KMS-11 (cell line): ENCODE results near the gene RBMS3.
"Not testable (repeated sequence)": the region's sequence is repeated elsewhere in the genome, so short reads cannot be mapped to it uniquely, and the experiment has no call there.

ENCODE experiments used
- H2AFZ ChIP-seq: fragments of 200-600 bp; sonication (generic); 2 replicates; pipeline ENCODE4 v1.6.1; 2016; ENCODE audit warnings: antibody characterized with exemption, mixed run types, low read depth
- H3K27ac ChIP-seq: fragments of 200-600 bp; sonication (generic); 2 replicates; pipeline ENCODE4 v1.6.1; 2016; ENCODE audit warnings: mild to moderate bottlenecking, mixed run types
- H3K27me3 ChIP-seq: fragments of 200-600 bp; sonication (generic); 2 replicates; pipeline ENCODE4 v1.6.1; 2017; ENCODE audit warnings: mild to moderate bottlenecking, low read depth, mixed run types, moderate library complexity; ENCODE audit not compliant: insufficient read depth
- H3K36me3 ChIP-seq: fragments of 200-600 bp; sonication (generic); 2 replicates; pipeline ENCODE4 v1.6.1; 2017; ENCODE audit warnings: mild to moderate bottlenecking, mixed run types; ENCODE audit not compliant: insufficient read depth
- H3K4me1 ChIP-seq: fragments of 200-600 bp; sonication (generic); 2 replicates; pipeline ENCODE4 v1.6.1; 2016; ENCODE audit warnings: mild to moderate bottlenecking, low read depth, mixed run types; ENCODE audit not compliant: poor library complexity, severe bottlenecking
- H3K4me2 ChIP-seq: fragments of 200-600 bp; sonication (generic); 2 replicates; pipeline ENCODE4 v1.7.0; 2016; ENCODE audit warnings: mild to moderate bottlenecking, mixed run types
- H3K4me3 ChIP-seq: fragments of 200-600 bp; sonication (generic); IDR thresholded peaks from 2 replicates; pipeline ENCODE4 v1.6.1; 2017; ENCODE audit warnings: low read depth, low read length, mixed read lengths; ENCODE audit not compliant: insufficient read depth
- H3K79me2 ChIP-seq: fragments of 200-600 bp; sonication (generic); 2 replicates; pipeline ENCODE4 v1.6.1; 2016; ENCODE audit warnings: low read depth, mixed run types; ENCODE audit not compliant: insufficient read depth
- H3K9ac ChIP-seq: fragments of 200-600 bp; sonication (generic); 2 replicates; pipeline ENCODE4 v1.6.1; 2016; ENCODE audit warnings: mild to moderate bottlenecking, mixed run types
- H4K20me1 ChIP-seq: fragments of 200-600 bp; sonication (generic); 2 replicates; pipeline ENCODE4 v1.6.1; 2016; ENCODE audit warnings: mild to moderate bottlenecking, mixed run types; ENCODE audit not compliant: insufficient read depth
- TF ChIP-seq, protein P1 (sequence below): fragments of 200-600 bp; sonication (generic); conservative IDR thresholded peaks from 2 replicates; pipeline ENCODE4 v1.6.1; 2017; ENCODE audit warnings: low read depth, mild to moderate bottlenecking, antibody characterized with exemption, low read length, moderate library complexity, mixed read lengths

Gene RBMS3

DNA sequence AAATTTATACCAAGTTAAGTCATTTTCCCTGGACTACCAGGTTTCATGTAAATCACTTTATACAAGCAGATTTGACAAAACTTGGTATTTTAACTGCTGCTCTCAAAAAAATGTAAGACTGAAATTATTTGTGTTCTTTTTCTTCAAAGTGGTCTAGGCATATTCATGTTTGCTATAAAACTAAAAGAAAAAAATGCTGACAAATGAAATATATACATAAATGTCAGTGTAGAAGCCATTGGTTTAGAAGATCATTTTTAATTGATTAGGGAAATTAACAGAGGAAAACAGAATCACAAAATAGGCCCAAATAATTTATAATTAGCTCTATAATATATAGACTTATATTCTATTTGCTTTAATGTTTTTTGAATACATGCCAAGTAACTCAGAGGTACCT, 523.2 kb downstream of the RBMS3 start:
- H4K20me1 ChIP-seq = no peaks in the 10 kb centered on the region
- H3K27ac ChIP-seq = no peak overlapping the region
- H3K36me3 ChIP-seq = no peaks in the 10 kb centered on the region
- TF ChIP-seq, protein P1, sequence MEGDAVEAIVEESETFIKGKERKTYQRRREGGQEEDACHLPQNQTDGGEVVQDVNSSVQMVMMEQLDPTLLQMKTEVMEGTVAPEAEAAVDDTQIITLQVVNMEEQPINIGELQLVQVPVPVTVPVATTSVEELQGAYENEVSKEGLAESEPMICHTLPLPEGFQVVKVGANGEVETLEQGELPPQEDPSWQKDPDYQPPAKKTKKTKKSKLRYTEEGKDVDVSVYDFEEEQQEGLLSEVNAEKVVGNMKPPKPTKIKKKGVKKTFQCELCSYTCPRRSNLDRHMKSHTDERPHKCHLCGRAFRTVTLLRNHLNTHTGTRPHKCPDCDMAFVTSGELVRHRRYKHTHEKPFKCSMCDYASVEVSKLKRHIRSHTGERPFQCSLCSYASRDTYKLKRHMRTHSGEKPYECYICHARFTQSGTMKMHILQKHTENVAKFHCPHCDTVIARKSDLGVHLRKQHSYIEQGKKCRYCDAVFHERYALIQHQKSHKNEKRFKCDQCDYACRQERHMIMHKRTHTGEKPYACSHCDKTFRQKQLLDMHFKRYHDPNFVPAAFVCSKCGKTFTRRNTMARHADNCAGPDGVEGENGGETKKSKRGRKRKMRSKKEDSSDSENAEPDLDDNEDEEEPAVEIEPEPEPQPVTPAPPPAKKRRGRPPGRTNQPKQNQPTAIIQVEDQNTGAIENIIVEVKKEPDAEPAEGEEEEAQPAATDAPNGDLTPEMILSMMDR = no peak
- no peak overlapping the region for H3K4me2 ChIP-seq
- H3K9ac ChIP-seq = no peak overlapping the region
- no peaks in the 10 kb centered on the region for H3K79me2 ChIP-seq
- no peaks in the 10 kb centered on the region for H3K4me1 ChIP-seq
- no peak overlapping the region for H3K4me3 ChIP-seq
- no peak overlapping the region for H2AFZ ChIP-seq
- no peaks in the 10 kb centered on the region for H3K27me3 ChIP-seq

DNA sequence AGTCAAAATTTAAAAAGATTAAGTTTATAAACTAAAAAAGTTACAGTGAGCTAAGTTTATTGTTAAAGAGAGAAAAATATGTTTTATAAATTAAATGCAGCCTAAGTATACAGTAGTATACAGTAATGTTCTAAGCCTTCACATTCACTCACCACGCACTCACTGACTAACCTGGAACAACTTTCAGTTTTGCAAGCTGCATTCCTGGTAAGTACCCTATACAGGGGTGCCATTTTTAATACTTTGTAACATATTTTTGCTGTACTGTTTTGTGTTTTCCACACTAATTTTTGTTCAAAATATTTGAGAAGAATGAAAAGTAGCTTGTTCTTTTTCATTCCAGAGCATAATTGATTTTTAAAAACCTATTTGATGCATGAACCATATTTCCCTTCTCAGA, 524.9 kb downstream of the RBMS3 start:
- Histone ChIP-seq H2AFZ (no peak overlapping the region), H3K36me3 (no peaks in the 10 kb centered on the region), H3K4me2 (no peak overlapping the region), H3K27ac (no peak overlapping the region), H3K9ac (no peak overlapping the region), H3K4me1 (no peaks in the 10 kb centered on the region), H3K4me3 (no peak overlapping the region), H3K27me3 (no peaks in the 10 kb centered on the region), H3K79me2 (no peaks in the 10 kb centered on the region), H4K20me1 (no peaks in the 10 kb centered on the region)
- TF ChIP-seq, protein P1 = no peak

- H4K20me1 ChIP-seq, H3K4me1 ChIP-seq, H3K4me3 ChIP-seq, H3K9ac ChIP-seq, H3K4me2 ChIP-seq, H3K79me2 ChIP-seq, H3K27ac ChIP-seq, H3K27me3 ChIP-seq, H2AFZ ChIP-seq, H3K36me3 ChIP-seq: not testable (repeated sequence)
Measured at GRCh38 chr3:29808324-29808723, 527.5 kb downstream of the RBMS3 start.

- H3K4me2 ChIP-seq = no peak overlapping the region
- H3K4me1 ChIP-seq = no peaks in the 10 kb centered on the region
- H3K27me3 ChIP-seq = no peaks in the 10 kb centered on the region
- H3K9ac ChIP-seq = no peak overlapping the region
- no peaks in the 10 kb centered on the region for H3K36me3 ChIP-seq
- no peak overlapping the region for H2AFZ ChIP-seq
- no peaks in the 10 kb centered on the region for H4K20me1 ChIP-seq
- H3K27ac ChIP-seq = no peak overlapping the region
- TF ChIP-seq, protein P1 = no peak
- H3K4me3 ChIP-seq = no peak overlapping the region
- H3K79me2 ChIP-seq = no peaks in the 10 kb centered on the region
Measured at GRCh38 chr3:29822071-29822470, 541.2 kb downstream of the RBMS3 start.

GRCh38 chr3:29823233-29823632, 542.4 kb downstream of the RBMS3 start:
- TF ChIP-seq, protein P1 = no peak
- no peaks in the 10 kb centered on the region for H3K27me3 ChIP-seq
- no peak overlapping the region for H3K4me2 ChIP-seq
- no peaks in the 10 kb centered on the region for H3K4me1 ChIP-seq
- no peak overlapping the region for H3K9ac ChIP-seq
- H3K36me3 ChIP-seq = no peaks in the 10 kb centered on the region
- H4K20me1 ChIP-seq = no peaks in the 10 kb centered on the region
- no peak overlapping the region for H3K27ac ChIP-seq
- H3K4me3 ChIP-seq = no peak overlapping the region
- no peaks in the 10 kb centered on the region for H3K79me2 ChIP-seq
- H2AFZ ChIP-seq = no peak overlapping the region
